Breast epithelium (tissue), 4 donors: ENCODE measurements around the gene FBL. TPM values are rescaled to one million over a fixed set of nuclear protein-coding genes. Genes with fewer than 3 reads are reported as not detected.
"Not testable (repeated sequence)": the region's sequence is repeated elsewhere in the genome, so short reads cannot be mapped to it uniquely, and the experiment has no call there.

Experiments used
- DNase-seq, 2 donors: peaks; one replicate each; pipeline ENCODE4 v3.0.0-alpha.2; 2019; ENCODE audit warnings: low spot score in 2 of 2
- H3K27ac ChIP-seq, 2 donors: fragments of 200-600 bp; sonication (generic) in 1 of 2; one replicate each; pipeline ENCODE4 v1.5.1; 2016 to 2019; ENCODE audit warnings: mild to moderate bottlenecking in 1 of 2
- H3K27me3 ChIP-seq, 2 donors: fragments of 200-600 bp; sonication (generic) in 1 of 2; one replicate each; pipeline versions ENCODE4 v1.5.1 to v1.6.0; 2017 to 2019; ENCODE audit warnings: control low read depth in 1 of 2, mild to moderate bottlenecking in 1 of 2
- H3K36me3 ChIP-seq: fragments of 200-600 bp; one replicate; pipeline ENCODE4 v1.5.1; 2019
- H3K4me1 ChIP-seq, 2 donors: fragments of 200-600 bp; sonication (generic); one replicate each; pipeline ENCODE4 v1.5.1; 2016 to 2019; ENCODE audit warnings: control low read depth in 1 of 2
- H3K4me3 ChIP-seq, 3 donors: fragments of 200-600 bp; sonication (generic); 1 replicate in 2 of 3; 2 replicates in 1 of 3; pipeline ENCODE4 v1.5.1; 2016 to 2019; ENCODE audit warnings: mild to moderate bottlenecking in 3 of 3, moderate library complexity in 2 of 3
- H3K9me3 ChIP-seq, 2 donors: fragments of 200-600 bp; sonication (generic) in 1 of 2; one replicate each; pipeline ENCODE4 v1.5.1; 2016 to 2019; ENCODE audit warnings: control low read depth in 1 of 2
- CTCF ChIP-seq, 3 donors: fragments of 450-650 bp; IDR thresholded peaks; one replicate each; pipeline ENCODE4 v1.5.1; 2016 to 2017; ENCODE audit warnings: antibody characterized with exemption in 3 of 3, mild to moderate bottlenecking in 3 of 3, moderate library complexity in 3 of 3
- POLR2A ChIP-seq: fragments of 450-650 bp; IDR thresholded peaks from one replicate; pipeline ENCODE4 v1.6.1; 2016; ENCODE audit warnings: antibody characterized with exemption, mild to moderate bottlenecking, moderate library complexity
- POLR2AphosphoS5 ChIP-seq, 3 donors: sonication (generic); formaldehyde crosslinking; IDR thresholded peaks; one replicate each; pipeline ENCODE4 v1.6.1; 2017; ENCODE audit warnings: antibody characterized with exemption in 3 of 3
- intact Hi-C: fragments of 100-400 bp; cut with DNase I; formaldehyde crosslinking; loops from one replicate; pipeline ENCODE4 v1.15.1; 2023; ENCODE audit warnings: low total_unique reads
- total RNA-seq, 3 donors: library from RNA; depleted of rRNA; stranded (reverse); fragments of >200 nt; gene quantifications; one replicate each; pipeline ENCODE4 v1.1.0, GENCODE V29; 2016

The FBL gene
- total RNA-seq, 3 donors from 2014 or later: 111 to 217 (median 145) TPM

DNA sequence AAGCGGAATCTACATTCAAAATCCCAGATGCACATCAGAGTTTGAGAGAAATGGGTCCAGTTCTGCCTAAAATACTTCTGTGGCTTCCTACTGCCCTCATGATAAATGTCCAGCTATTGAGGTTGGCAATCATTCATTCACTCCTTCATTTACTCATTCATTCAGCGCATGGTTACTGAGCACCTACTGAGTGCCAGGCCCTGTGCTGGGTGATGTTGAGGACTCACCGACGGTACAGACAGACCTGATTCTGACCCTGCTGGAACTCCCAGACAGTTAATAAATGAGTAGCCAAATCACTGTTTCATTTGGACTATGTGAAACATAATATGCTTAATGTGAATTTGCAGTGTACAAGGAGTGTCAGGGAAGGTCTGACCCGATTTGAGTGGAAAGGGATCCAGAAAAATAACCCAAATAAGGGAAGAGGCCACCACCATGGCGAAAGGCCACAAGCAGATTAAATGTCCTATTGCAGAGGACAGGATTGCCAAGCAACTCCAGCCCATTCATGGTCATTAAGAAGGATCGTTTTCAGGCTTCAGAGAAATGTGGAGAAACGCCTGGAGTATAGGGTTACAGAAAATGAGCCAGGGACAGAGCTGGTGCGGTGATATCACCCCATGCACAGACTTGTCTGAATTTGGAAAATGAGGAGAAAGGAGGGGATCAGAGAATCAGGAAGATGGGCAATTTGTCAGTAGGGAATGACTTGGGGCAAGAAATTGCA is 32.8 kb downstream of the FBL start:
- intact Hi-C loops: loop anchor here (5.0 kb wide), 1 partner anchor 1304 kb away; no protein-coding TSS in a partner anchor

GRCh38 chr19:39811064-39811463 is 35.1 kb downstream of the FBL start:
- H3K27ac ChIP-seq: no peak overlapping the region
- H3K27me3 ChIP-seq: no peaks in the 10 kb centered on the region
- DNase-seq: no peak
- no peaks in the 10 kb centered on the region for H3K36me3 ChIP-seq
- intact Hi-C loops: loop anchor here (5.0 kb wide), 1 partner anchor 1306 kb away; no protein-coding TSS in a partner anchor
- peaks cover 0 to 5% of the 10 kb centered on the region in 2 donors for H3K9me3 ChIP-seq
- no peak overlapping the region for H3K4me3 ChIP-seq
- TF ChIP-seq CTCF (IDR thresholded peaks at IDR 0.05) (no peak), POLR2A (no peak), POLR2AphosphoS5 (IDR thresholded peaks at IDR 0.05) (no peak)
- no peaks in the 10 kb centered on the region for H3K4me1 ChIP-seq

More for the DNA sequence above, 32.8 kb downstream of the FBL start:
- TF ChIP-seq POLR2AphosphoS5 (IDR thresholded peaks at IDR 0.05): no peak
- no peak for TF ChIP-seq POLR2A
- TF ChIP-seq CTCF (IDR thresholded peaks at IDR 0.05): no peak
- no peak for DNase-seq
- peaks cover 0 to 5% of the 10 kb centered on the region in 2 donors for H3K9me3 ChIP-seq
- H3K4me3 ChIP-seq: no peak overlapping the region
- no peaks in the 10 kb centered on the region for H3K27me3 ChIP-seq
- H3K27ac ChIP-seq: no peak overlapping the region
- H3K4me1 ChIP-seq: no peaks in the 10 kb centered on the region
- no peaks in the 10 kb centered on the region for H3K36me3 ChIP-seq

GRCh38 chr19:39810424-39810823 is 35.8 kb downstream of the FBL start:
- Histone ChIP-seq H3K27me3 (no peaks in the 10 kb centered on the region), H3K9me3 (peaks cover 0 to 5% of the 10 kb centered on the region in 2 donors), H3K4me3 (no peak overlapping the region), H3K4me1 (no peaks in the 10 kb centered on the region), H3K36me3 (no peaks in the 10 kb centered on the region), H3K27ac (no peak overlapping the region)
- no peak for TF ChIP-seq POLR2AphosphoS5 (IDR thresholded peaks at IDR 0.05)
- TF ChIP-seq POLR2A: no peak
- TF ChIP-seq CTCF (IDR thresholded peaks at IDR 0.05): no peak
- DNase-seq: no peak
- intact Hi-C loops: loop anchor here (5.0 kb wide), 1 partner anchor 1307 kb away; no protein-coding TSS in a partner anchor

DNA sequence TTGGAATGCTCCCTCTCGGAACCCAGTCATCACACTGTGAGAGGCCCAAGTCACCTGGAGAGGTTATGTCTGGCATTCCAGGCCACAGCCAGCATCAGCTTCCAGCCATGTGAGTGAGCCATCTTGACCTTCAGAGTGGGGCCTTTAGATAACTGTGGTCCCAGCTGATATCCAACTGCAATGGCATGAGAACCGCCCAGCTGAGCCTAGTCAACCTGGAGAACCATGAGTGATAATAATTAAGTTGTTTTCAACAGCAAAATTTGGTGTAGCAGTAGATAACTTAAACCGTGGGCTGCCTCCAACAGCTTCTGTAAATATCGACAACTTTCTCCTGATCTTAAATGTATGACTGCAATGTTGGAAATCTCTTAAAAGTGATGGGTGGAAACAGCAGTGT is 36.8 kb downstream of the FBL start:
- H3K36me3 ChIP-seq: no peaks in the 10 kb centered on the region
- no peaks in the 10 kb centered on the region for H3K27me3 ChIP-seq
- no peak overlapping the region for H3K4me3 ChIP-seq
- intact Hi-C loops: no loop called here
- H3K9me3 ChIP-seq: peaks cover 0 to 5% of the 10 kb centered on the region in 2 donors
- TF ChIP-seq POLR2AphosphoS5 (IDR thresholded peaks at IDR 0.05): no peak
- TF ChIP-seq POLR2A: no peak
- no peak for TF ChIP-seq CTCF (IDR thresholded peaks at IDR 0.05)
- no peaks in the 10 kb centered on the region for H3K4me1 ChIP-seq
- no peak for DNase-seq
- no peak overlapping the region for H3K27ac ChIP-seq

DNA sequence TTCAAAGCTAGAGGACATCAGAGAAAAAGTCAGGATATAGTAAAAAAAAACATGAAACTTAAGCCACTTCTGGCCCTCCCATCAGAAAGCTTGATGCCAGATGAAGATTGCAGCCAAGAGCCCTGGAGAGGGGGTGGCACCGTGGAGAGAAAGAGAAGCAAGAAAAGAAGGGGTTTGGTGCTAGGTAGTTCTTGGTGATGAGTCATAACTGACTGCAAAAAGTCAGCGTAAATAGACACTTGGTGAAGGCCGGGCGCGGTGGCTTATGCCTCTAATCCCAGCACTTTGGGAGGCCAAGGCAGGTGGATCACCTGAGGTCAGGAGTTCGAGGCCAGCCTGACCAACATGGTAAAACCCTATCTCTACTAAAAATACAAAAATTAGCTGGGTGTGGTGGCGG is 37.5 kb downstream of the FBL start:
- H3K9me3 ChIP-seq, H3K36me3 ChIP-seq, H3K4me3 ChIP-seq, H3K27me3 ChIP-seq, H3K27ac ChIP-seq, H3K4me1 ChIP-seq, DNase-seq, intact Hi-C loops: not testable (repeated sequence)
